Activated naive CD4-positive, alpha-beta T cell treated with anti-CD3 and anti-CD28 coated beads, Interleukin-2, amount 50 U/mL, for 16 hours (primary cell): ENCODE data around the gene SLC38A11.

Experiments
- DNase-seq: peaks from one replicate; pipeline ENCODE4 v3.0.0-alpha.2; 2020

SLC38A11 gene

DNA sequence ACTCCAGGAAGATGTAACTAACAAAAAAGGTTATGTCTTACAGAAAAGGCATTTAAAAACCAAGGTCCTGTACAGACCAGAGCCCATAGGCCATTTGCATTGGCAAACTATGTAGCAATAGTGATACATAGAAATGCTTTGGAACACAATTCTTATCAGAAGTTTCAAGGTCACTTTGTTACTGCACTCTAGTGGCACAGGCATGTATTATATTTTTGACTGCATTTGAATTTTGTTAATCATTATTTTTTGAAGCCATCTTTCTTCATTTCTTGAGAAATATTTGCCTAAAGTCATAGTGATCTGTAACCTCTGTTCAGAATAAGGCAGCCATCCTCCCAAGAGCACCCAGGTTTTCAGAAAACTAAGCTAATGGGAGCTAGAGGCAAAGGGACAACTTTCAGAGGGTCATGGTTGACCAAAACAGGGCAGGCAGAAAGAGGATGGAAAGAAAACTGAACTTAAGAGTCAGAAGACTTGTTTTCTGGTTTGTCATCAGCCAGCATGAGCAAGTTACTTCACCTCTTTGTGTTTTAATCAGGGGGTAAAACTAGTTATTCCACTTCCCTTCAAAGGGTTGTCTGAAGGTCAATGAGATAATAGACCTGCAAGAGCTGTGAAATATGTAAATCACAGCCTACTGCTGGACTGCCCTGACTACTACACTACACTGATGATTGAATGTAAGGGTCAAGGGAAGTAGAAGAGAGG is 41.5 kb downstream of the SLC38A11 start:
- no peak for DNase-seq

DNA sequence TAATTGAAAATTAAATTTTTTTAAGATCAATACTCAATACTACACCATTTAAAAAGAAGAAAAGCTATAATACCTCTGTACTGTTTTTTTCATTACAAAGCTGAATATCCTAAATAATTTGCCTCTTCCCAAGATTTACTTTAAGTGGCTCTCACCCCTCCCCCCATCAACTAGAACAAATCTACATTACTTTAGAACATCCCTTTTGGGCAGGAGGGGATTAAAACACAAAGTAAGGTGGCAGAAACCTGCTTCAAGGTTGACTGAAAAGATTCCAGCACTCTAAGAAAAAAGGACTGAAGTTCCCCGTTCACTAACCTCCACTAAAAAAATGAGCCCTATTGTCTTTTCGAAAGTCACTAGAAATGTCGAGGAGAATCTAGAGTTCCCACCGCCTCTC is 42.3 kb downstream of the SLC38A11 start:
- DNase-seq = no peak

DNA sequence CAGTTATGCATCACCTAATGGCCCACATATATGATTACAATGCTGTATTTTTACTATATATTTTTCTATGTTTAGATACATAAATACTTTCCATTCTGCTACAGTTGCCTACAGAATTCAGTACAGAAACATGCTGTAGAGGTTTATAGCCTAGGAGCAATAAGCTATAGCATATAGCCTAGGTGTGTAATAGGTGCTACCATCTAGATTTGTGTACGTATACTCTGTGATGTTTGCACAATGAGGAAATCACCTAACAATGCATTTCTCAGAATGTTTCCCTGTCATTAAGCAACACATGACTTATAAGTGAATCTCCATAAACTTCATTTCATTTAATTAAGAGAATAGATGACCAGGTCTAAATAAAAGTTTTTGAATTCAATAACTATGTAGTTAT is 43.5 kb downstream of the SLC38A11 start:
- DNase-seq = no peak

DNA sequence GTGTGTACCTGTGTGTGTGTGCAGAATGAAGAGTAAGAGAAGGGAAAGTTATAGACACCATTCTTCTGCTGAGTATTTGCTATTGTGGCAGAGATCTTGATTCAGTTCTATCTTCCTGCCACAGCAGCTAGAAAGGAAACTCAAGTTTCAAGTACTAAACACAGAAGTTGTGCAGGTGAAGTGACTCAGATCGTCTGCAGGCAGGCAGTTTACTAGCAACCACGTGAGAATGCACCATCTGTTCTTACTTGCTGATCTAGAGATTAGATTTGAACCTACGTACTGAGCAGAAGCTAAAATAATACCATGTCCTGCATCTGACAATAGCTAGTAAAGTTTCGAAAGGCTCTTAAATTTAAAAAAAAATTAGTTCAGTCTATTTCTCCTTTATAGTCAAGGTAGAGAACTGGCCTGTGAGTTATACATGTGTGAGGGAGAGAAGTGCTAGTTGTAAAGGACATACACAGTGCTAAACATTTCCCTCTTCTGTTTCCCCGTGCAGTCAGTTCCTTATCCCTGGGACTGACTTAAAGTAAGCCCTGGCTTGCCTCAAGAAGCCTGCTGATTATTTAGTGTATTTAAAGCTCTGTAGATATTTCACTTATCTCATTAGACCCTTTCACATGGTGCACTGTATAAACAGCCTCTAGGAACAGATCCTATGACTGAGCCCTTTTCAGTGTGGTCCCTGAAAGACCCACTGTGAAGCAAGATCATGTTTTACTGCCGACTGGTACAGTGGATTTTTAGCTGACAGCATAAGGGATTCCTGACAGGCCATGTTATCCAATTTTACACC is 45.0 kb downstream of the SLC38A11 start:
- DNase-seq = no peak

DNA sequence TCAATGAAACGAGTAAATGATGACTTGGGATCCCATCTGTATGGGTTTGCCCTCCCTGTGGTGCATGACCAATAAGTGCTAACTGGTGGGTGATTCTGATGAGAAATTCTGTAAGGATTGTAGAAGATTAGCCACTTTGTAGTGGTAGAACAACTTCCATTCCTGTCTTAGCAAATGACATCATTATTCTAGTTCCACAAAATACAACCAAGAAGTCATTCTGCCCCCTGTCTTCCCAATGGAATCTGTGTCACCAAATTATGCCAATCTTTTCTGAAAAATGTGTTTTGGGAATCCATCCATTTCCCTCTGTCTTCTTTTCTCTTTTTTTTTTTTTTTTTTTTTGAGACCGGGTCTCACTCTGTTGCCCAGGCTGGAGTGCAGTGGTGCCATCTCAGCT is 48.4 kb downstream of the SLC38A11 start:
- DNase-seq = no peak

DNA sequence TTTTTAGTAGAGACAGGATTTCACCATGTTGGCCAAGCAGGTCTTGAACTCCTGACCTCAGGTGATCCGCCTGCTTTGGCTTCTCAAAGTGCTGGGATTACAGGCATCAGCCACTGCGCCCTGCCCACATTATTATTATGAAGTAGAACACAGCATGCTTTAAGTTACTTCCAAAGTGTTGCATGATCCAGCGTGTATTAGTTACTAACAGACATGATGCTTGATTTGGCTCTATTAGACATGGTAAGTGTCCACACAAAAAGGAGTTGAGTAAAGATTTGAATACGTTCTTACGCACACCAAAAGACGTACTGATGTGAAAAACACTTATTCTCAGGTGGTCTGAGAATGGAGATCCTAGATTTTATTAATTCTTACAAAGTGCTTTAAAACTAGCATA is 50.0 kb downstream of the SLC38A11 start:
- no peak for DNase-seq

DNA sequence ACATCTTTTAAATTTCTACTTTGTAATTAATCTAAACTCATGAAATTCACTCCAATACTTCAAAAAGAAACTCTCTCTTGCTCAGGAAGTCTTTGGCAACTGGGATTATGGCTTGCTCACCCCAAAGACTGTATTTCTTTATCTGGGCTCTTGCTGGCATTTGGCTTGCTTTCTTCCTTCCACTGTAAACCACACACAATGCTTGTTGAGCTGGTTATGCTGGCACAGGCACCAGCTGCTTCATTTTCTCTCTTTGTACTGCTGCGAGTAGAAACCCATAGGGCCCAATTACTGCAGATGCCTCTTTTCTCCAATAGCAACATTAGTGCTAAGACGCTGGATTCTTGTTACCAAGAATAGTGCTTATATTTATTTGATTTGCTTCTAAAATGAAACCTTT is 51.4 kb downstream of the SLC38A11 start:
- DNase-seq = no peak

DNA sequence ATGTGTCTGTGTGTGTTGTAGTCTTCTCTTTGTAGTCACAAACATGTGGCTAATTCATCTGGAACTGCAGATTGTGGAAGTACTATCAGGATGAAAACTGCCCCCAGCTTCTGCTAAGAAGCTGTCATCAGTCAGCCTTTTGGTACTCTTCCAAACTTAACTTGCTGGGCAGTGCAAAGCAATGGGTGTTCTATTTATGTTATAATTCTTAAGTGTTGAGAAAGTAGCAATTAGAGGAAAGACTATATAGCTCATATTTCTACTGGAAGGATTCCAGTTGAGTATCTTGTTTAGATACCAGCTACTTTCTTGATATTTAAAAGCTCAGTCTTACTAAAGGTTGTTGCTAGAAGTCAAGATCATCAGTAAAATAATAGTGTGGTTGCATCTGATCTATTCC is 52.1 kb downstream of the SLC38A11 start:
- DNase-seq = no peak

DNA sequence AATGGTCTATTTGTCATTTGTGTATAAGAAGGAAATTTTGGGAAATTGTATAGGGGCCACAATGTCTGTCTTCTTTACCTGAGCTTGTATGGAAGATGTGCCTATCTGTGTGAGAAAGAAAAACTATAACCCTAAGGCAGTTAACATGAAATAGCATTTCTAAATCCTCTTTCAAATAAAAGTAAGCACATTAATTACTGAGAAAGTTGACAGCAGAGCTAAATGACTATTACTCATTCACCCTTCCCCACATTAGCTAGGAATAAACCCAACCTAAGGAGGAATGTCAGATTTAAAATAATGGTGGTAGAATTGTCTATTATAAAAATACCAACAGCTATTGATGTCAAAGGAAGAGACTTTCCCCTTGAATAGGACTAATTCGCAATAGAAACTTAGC is 56.2 kb downstream of the SLC38A11 start:
- no peak for DNase-seq

DNA sequence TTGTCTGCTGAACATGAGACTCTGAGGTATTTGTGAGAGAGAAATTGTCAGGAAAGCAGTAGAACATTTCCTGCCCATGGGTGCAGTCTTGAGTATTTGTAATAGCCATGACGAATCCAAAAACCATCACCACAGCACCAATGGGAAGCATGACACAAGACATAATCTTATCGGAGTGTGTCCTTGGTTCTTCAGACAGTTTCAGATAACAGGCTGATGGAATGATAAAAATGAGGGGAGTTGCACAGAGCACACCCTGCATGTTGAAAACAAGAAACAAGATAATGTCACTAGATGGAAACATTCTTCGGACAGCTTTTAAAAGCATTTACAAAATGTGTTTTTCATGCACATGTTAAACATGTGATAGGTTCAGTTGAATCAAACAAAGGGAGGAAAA is 56.9 kb downstream of the SLC38A11 start:
- DNase-seq = no peak

DNA sequence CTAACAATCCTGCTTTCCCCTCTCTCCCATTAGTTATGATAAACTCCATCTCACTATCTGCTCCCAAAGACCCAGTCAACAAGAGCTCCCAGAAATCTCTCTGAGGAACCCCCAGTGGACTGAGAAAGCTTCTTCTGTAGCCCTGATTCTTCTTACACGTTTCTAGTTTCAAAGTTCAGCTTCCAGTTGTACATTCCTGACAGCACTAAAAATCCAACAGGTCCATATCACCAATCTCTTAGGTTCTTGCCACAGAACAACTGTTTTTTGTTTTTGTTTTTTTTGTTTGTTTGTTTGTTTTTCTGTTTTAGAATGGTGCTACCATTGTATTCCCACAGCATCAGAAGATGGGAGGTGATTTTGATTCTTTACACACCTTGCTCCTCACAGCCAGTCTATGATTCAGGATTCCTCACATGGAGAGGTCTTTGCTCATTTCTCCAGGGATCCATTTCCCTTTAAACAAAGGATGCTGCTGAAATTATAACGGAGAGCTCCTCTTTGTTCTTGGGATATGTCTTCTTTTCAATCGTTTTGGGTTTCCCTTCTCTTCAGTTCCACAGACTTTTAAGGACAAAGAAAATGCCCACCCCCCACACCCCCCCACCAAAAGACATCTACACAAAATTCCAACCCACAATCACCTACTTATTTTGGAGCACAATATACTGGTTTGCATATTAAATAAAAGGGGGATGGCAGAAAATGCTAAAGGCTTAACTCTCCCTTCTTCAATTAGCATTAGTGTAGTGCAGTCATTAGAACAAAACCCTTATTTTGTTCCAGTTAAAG is 57.7 kb downstream of the SLC38A11 start:
- DNase-seq = no peak

DNA sequence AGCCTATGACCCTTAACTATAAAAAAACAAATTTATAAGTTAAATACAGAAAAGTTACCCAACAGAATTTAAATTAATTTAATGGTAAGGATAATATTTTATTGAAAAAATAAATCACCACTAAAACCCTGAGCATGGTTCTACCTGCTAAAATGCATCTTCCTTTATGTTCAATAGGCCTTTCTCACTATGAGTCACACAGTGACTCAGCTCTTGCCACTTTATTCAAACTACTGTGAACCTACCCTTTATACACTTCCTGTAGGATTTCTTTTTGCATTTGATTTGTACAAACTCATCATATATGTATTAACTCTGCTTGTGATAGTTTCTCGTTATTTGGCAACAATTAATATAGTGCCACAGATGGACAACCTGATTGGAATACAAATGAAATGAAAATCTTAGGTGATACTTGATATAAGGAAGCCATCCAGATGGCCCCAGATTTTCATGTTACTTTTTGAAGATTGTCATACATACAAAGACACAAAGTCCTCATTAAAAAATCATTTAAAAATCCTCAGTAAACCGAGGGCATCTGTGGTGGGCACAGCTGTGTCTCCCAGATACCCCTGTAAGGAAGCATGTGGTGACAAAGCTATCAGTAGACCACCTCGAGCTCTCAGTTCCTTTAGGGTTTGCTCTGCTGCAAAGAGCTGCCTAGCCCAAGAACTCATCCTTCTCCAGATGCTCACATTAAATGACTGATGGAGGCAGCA is 58.5 kb downstream of the SLC38A11 start:
- DNase-seq = no peak

DNA sequence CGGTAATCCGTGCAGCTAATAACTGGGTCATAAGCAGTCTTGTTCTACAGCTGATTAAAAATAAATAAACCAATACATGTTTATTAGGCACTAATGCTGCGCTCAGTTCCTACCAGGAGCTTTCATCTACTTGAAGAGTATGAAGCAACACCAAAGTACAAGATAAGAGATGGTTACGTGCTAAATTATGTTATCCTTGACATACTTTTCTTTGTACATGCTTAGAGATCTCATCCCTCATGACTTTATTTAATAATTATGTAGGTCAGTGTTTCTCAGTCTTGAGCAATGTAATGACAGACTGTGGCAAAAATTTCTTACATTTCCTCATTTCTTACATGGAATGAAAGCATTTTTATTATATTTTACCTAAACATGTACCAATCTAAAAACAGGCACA is 59.1 kb downstream of the SLC38A11 start:
- DNase-seq = no peak

DNA sequence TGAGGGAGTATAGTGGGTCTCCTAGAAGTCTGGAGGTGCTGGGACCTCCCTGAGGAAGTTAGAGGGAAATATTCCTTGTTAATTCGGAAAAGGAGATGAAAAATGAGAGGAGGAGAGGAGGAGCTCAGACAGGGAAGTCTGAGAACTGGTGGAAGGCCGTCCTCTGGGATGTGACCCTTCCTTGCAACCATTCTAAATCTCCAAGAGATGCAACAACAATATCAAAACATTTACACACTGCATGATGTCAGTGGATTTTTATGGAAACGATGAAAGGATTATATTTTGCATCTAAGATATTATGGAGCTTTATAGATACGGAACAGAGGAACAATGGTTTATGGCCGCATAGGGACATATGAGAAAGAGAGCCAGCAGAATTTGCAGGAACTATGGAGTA is 63.9 kb downstream of the SLC38A11 start:
- no peak for DNase-seq

DNA sequence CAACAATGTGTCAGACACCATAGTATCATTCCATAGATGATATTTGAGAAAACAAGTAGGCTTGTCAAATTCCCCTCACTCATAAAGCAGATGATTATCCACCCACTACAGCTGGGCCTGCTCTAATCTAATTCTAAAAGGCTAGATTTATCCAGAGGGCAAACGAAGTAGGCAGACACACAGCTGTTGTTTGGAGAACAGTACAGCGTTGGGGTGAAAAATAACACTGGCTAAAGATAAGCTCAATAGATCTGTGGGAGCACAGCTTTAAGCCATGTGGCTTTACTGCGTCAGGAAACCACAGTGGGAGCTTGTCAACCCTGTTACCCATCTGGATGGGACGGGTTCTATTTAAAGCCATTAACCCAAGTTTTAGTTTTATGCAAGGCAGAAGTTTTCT is 64.8 kb downstream of the SLC38A11 start:
- no peak for DNase-seq

DNA sequence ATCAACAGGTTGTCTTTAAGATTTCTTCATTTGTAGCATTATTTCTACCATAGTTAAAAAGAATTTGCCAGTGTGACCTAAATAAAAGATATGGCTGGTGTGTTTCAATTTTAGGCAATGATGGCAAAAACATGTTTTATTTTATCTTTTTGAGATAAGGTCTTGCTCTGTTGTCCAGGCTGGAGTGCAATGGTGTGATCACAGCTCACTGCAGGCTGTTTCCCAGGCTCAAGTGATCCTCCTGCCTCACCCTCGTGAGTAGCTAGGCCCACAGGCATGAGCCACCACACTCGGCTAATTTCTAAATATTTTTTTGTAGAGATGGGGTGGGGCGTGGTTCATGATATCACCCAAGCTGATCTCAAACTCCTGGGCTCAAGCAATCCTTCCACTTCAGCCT is 66.7 kb downstream of the SLC38A11 start:
- no peak for DNase-seq

DNA sequence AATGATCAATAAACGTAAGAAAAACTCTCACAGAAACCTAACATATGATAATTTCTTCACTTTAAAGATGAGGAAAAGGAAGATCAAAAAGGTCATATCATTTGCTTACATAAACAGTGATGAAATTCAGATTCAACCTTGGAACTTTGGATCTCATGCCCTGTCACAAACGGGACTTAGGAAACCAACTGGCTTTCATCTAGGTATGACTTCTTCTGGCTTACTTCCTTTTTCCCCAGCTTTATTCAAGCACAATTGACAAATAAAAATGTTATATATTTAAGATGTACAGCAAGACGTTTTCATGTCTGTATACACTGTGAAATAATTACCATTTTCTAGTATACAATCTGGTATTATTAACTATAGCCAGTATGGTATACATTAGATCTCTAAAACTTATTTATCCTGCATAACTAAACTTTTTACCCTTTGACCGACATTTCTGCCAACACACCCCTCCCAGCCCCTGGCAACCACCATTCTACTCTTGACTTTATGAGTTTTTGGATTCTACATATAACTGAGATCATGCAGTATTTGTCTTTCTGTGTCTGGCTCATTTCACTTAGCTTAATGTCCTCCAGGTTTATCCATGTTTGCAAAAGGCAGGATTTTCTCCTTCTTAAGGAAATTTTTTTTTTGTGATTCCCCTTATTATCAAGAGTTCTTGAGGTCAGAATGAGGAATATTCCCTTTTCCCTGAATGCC is 67.7 kb downstream of the SLC38A11 start:
- DNase-seq = no peak

DNA sequence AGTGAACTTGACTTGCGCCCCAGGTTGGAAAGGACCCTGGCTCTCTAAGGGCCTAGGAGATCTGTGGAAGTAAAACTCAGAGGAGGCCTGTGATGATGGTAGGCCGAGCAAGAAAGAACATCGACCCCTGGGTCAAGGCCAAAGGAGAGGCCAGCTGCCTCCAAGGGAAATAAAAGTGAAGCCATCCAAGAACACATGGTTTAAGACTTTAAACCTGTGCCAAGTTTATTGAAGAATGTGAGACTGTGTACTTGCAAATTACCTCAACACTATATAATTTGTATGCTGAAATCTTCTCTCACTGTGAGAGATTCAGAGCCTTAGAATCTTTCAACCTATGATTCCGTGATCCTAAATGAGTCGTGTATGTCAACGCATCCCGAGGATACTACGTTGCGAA is 73.0 kb downstream of the SLC38A11 start:
- DNase-seq = no peak

DNA sequence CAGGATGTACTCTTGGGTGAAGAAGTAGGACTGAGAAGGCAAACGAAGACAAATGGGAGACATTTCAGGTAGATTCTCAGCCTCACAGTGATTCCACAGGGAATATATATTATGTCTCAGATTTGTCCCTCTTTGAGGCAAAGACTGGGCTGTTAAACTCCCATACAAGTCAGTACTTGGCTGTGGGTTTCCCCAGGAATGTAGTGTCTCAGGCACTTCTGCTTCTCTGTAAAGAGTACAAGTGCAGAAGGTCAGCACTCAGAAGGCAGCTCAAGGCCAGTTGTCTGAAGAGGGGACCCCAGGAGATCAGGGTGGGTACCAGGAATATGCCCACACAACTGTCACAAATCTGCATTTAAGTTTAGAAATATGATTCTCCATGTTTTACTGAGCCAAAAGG is 73.8 kb downstream of the SLC38A11 start:
- DNase-seq = no peak

DNA sequence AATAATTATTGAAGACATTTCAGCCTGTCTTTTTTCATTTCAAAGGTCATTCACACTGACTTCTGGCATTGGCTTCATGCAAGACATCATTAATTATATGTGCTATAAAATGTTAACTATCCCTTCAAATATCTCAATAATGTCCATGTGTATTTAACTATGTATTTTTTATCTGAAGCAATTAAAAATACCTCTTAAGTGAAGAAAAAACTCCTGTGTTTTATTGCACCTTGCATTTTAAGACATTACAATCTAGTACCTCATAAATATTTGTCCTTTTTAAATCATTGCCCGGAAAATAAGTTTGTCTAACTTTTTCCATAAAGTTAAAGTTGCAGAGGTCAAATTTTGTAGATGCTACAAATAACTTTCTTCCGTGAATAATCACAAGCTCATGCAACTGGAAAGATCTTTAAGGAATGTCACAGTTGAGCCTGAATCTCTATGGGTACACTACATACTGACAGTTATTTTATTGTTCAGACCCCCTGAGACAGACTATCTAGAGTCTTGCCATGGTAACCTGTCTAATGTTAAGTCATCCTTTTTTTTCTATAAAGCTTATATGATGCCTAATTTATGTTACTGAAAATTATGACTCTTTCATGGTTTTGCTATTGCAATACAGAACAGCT is 75.3 kb downstream of the SLC38A11 start:
- DNase-seq = no peak

DNA sequence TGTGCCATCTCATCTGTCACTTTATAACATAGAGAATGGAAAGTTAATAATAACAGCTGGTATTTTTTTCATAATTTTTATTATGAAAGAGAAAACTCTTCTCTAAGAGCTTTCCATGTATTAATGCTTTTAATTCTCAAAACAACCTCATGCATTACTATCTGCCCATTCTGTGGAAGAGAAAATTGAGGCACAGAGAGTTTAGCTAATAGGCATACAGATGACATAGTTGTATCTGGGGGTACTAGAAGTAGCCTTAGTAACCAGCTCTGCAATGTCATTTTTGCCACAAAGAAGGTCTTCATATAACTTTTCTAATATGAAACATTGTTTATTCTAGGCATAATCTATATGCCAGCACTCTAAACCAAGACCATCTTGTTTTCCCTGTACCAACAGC is 77.4 kb downstream of the SLC38A11 start:
- no peak for DNase-seq

DNA sequence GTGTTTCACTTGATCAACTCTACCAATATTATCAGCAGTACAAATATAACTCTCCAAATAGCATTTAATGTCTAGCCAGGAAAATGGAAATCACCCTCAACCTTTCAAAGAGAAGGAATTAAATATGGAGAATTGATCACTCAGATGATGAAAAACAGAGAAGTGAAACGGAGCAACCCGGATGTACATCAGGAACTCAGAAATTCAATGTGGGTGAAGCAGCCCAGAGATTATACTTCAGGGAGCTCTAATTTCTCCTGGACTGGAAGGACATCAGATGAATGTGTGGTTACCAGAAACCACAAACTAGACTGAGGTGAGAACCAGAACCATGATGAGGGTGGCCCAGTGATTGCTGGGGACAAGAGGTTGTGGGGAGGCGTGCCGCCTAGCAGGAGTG is 78.2 kb downstream of the SLC38A11 start:
- DNase-seq = no peak
